Erythroblast (primary cell): Measurements from ENCODE around the gene TGFBR1.

Experiments used
- DNase-seq, 2 experiments: peaks; one replicate each; lab custom pipeline; 2025; lab: John Stamatoyannopoulos, UW
- GATA1 ChIP-seq: IDR thresholded peaks from 2 replicates; pipeline ENCODE4 v1.6.1; 2011; ENCODE audit warnings: low read depth, mild to moderate bottlenecking, control low read depth, low read length, moderate library complexity
- POLR2A ChIP-seq: IDR thresholded peaks from 2 replicates; pipeline ENCODE4 v1.6.1; 2011; ENCODE audit warnings: mild to moderate bottlenecking, low read length

TGFBR1 gene

GRCh38 chr9:99166149-99166548, 61.2 kb downstream of the TGFBR1 start:
- TF ChIP-seq GATA1 = no peak
- TF ChIP-seq POLR2A = no peak
- DNase-seq = no peak

- DNase-seq = no peak
- no peak for TF ChIP-seq GATA1
- TF ChIP-seq POLR2A = no peak
Measured at GRCh38 chr9:99167119-99167518, 62.2 kb downstream of the TGFBR1 start.

GRCh38 chr9:99167694-99168093, 62.8 kb downstream of the TGFBR1 start:
- DNase-seq = no peak
- no peak for TF ChIP-seq POLR2A
- TF ChIP-seq GATA1 = no peak

- TF ChIP-seq GATA1 = no peak
- TF ChIP-seq POLR2A = no peak
- no peak for DNase-seq
Measured at GRCh38 chr9:99169086-99169485, 64.2 kb downstream of the TGFBR1 start.

- no peak for TF ChIP-seq POLR2A
- no peak for TF ChIP-seq GATA1
- no peak for DNase-seq
Measured at GRCh38 chr9:99169982-99170761, 65.3 kb downstream of the TGFBR1 start.

- no peak for DNase-seq
- TF ChIP-seq GATA1 (no peak), POLR2A (no peak)
Measured at GRCh38 chr9:99171225-99172123, 66.6 kb downstream of the TGFBR1 start.

GRCh38 chr9:99172124-99173091, 67.5 kb downstream of the TGFBR1 start:
- TF ChIP-seq GATA1 = no peak
- no peak for TF ChIP-seq POLR2A
- DNase-seq = no peak

- DNase-seq = no peak
- TF ChIP-seq POLR2A (no peak), GATA1 (no peak)
Measured at GRCh38 chr9:99173570-99174504, 68.9 kb downstream of the TGFBR1 start.

- no peak for DNase-seq
- TF ChIP-seq POLR2A = no peak
Measured at GRCh38 chr9:99176527-99177013, 71.7 kb downstream of the TGFBR1 start.

- DNase-seq = no peak
- TF ChIP-seq POLR2A (no peak), GATA1 (no peak)
Measured at GRCh38 chr9:99177576-99178366, 72.9 kb downstream of the TGFBR1 start.

GRCh38 chr9:99178912-99179872, 74.3 kb downstream of the TGFBR1 start:
- no peak for DNase-seq
- TF ChIP-seq POLR2A (no peak), GATA1 (no peak)

GRCh38 chr9:99180199-99180598, 75.3 kb downstream of the TGFBR1 start:
- DNase-seq = no peak
- no peak for TF ChIP-seq GATA1
- no peak for TF ChIP-seq POLR2A
